ENCODE data around the gene CREB3L2.
"Not testable (repeated sequence)": the region's sequence is repeated elsewhere in the genome, so short reads cannot be mapped to it uniquely, and the experiment has no call there.

Gene CREB3L2

DNA sequence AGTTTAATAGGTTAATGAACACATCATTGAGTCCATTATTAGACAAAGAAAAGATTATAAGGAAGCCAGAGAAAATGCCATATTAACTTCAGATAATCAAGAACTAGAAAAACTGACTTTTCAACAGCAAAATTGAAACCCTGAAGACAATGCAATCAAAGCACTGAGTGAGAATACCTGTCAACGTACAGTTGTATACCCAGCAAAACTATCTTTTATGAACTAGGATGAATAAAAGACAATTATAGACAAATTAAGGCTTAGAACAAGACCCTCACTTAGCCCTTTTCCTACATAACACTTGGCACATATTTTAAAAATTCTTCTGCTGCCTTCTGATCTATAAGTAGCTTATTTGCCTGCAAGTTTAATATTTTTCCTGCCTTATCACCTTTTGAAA lies 136.1 kb downstream of the CREB3L2 start:
- no peak for DNase-seq

DNA sequence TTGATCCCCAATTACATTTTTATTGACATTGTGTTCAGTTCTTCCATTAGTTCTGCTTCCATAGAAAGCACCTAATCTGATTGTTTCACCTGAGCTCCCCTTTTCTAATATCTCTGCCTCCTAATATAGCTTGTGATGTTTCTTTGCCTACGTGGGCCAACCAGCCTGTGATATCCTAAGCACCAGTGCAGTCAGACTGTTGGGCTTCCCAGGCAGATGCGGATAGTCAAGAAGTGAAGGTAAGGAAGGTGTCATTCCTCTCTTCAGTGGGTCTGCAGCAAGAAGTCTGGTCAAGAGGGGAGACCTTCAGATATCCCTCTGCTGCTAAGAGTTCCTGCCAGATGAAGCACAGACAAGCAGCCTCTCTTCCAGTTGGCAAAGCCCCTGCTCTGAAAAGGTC lies 138.9 kb downstream of the CREB3L2 start:
- DNase-seq, result no peak

DNA sequence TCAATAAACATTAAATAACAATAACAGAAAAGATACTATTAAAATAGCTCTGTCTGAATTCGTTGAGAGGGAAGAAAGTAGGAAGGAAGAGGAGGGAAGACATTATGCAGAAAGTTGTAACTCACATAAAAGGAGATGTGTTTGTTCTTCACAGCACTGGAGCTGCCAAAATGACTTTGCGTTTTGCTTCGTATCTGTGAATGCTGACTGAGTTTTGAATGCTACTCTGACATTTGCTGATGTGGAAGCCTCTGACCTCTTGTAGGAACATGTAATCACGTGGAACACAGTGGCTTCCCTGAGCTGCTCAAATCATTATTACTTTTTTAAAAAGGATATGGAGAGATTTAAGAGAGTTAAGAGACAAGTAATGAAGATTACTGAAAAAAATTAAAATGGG lies 139.5 kb downstream of the CREB3L2 start:
- DNase-seq, result no peak

DNA sequence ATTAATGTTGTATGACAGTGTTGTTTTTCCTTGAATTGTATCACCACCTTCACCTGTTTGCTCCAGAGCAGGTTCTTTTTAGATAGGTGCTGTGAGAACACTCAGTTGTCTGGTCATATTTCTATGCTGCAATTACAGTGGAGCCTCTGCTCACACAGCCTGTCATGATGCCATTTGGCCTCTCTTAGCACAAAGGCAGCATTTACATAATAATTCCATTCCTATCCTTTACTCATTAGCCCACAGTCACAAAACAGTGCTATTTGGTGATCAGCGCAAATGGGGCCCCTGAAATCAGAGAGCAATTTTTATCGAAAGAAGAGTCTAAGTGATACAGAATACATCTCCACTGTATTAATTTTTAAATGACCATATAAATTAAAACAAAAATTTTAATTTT lies 141.3 kb downstream of the CREB3L2 start:
- DNase-seq, result no peak

DNA sequence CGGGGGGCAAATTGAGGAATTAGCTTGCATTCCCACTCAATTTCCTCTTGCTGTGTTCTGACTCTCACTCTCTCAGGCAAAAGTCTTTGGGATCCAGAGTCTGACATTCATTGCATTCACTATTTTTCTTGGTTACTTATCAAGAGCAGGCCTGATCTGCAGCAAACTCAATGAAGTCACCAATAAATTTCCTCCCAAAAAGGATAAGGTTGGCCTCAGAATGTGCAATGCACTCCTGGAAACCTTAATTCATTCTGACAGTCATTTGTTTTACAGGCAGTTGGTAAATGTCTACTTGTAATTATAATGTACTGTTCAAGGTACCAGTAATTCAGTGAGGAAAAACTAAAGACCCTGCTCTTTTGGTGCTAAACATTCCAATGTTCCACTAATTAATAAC lies 148.8 kb downstream of the CREB3L2 start:
- no peak for DNase-seq

DNA sequence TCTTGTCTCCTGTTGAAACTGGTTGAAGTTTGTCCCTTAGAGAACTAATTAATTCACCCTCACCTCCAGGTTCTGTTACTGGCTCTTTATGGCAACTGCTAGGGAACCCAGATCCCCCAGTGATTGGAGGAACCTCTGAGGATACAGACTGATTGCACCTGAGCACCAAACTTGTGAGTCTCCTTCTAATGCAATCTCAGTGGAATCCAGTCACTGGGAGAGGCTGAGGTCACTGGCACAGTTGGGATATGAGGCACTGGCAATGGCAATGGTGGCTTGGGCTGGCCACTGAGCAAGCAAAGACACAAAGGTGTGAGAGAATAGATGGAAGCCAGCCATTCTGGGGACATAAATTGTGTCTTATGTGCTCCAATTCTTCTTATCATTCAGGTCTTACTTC lies 149.8 kb downstream of the CREB3L2 start:
- DNase-seq, result no peak

DNA sequence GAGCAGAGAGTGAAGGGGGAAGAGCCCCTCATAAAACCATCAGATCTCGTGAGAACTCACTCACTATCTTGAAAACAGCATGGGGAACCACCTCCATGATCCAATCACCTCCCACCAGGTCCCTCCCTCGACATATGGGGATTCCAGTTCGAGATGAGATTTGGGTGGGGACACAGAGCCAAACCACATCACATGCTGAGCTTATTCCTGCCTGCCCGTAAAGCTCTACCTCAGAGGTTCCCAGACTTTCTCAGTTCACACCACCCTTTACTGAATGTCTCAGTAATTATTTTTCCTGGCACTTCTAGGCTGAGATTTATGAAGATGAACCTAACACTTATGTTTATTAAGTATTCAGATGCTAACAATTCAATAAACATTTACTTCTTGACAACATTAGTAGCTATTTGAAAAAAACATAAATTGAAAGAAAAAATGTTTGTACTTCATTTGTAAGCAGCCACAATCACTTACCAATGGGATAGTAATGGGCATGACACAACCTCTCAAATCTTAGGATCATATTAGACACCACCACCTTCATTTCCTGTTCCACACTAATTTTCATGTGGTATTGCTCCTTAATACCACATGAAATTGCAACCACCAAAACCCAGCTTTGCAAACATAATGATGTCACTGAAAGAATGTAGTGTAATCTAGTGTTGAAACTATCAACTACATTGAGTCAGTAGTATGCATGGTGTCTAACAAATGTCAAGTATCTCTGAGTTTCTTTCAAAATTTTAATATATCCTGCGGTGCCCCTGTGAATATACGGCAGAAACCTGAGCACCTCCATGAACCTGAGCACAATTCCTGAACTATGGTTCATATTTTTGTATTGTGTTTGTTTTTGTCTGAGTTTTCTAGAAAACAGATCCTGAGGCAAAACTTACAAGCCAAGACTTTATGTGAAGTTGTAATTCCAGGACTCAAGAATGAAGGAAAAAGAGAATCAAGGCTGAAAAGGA lies 150.6 kb downstream of the CREB3L2 start:
- DNase-seq, result no peak

DNA sequence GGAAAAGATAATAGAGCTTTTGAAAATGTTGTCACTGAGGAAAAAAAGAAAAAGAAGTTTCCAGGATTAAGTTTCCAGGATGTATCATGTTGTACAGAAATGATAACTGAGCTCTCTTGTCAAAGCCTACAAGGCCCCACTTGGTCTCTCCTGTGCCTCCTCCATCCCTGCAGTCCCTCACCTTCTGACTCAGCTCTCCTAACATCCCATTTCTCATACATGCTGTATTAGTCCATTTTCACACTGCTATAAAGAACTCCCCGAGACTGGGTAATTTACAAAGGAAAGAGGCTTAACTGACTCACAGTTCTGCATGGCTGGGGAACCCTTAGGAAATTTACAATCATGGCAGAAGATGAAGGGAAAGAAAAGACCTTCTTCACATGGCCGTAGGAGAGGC lies 151.3 kb downstream of the CREB3L2 start:
- DNase-seq, result no peak

DNA sequence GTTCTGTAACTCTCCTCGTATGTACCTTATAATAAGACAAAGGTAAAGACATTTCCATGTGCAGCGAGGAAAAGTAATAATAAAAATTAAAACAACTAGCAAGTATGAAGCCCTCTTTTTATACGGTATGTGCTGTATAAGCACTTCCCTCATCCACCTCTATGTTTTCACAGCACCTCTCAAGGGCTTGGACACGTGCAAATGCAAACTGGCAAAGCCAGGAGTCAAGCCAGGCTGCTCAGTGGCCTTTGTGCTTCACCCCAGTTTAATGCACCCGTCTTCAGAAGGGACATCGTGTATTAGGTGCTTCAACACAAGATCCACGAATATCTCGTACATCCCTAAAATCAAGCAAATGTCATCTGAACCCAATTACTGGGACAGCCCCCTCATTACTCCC lies 153.8 kb downstream of the CREB3L2 start:
- no peak for DNase-seq

DNA sequence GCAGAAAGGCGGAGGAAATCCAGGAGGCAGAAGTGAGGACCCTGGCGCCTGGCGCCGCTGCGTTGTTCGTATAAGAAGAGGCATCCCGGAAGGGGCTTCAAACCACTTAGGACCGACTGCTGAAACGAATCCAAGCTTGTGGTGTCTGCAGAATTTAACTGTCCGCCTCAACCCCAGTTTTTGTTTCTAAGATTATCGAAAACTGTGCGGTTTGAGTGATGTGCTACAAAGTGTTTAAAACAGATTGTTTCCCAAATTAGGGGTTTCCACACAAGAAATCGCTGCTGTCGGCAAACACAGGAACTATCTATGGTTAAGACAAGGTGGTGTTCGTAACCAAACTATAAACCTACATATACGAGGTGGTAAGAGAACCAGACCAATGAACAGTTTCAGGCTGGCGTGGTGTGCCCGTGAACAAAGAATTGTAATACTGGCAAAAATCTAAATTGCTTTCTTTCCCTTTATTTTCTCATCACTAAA lies 154.3 kb downstream of the CREB3L2 start:
- DNase-seq, result no peak

DNA sequence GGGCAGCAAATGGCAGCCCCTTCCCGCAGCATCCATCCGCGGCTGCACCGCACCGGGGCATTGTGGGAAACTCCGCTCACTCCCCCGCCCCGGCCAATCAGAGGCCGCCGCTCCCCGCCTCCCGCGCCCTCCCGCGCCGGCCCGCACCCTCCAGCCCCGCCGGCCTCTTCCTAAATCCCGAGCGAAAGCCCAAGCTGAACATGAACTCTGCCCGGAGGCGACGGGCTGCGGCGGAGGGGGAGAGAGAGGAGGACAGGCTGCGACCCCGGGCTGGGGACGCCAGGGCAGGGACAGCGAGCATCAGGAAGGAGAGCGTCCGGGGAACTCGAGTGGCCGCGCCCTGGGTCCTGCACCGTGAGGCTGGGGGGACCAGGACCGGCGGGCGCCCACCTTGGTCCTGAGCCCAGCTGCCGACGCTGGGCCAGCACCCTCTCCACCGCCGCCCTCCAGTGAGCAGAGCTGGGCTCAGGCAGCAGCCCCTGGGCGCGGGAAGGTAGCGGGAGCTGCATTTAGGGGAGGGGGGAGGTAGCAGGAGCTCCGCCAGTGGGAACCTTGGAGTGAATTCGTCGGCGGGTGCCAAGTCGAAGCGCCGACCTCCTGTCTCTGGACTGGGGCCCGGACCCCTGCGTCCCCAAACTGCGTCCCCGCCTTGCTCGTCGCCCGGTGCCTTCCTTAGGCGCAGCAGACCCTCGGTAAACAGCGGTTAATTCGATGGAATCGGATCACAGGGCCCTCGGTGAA lies 154.9 kb downstream of the CREB3L2 start, which contains the start of gene DGKI:
Gene DGKI (minus strand): TSS at position 148 of the 741 bp plus-strand sequence.
- DNase-seq, result no peak

DNA sequence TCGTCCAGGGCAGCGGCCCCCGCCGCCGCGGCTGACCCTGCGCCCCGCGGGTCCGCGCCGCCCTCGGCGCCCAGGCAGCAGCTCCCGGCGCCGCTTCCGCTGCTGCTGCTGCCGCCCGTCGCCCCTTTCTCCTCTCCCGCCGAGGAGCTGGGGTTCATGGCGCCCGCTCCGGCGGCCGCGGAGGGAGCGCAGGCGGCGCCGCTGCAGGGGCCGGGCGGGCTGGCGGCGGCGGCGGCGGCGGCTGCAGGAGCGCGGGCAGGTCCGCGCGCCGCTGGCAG lies 155.4 kb downstream of the CREB3L2 start:
- DNase-seq, result no peak

DNA sequence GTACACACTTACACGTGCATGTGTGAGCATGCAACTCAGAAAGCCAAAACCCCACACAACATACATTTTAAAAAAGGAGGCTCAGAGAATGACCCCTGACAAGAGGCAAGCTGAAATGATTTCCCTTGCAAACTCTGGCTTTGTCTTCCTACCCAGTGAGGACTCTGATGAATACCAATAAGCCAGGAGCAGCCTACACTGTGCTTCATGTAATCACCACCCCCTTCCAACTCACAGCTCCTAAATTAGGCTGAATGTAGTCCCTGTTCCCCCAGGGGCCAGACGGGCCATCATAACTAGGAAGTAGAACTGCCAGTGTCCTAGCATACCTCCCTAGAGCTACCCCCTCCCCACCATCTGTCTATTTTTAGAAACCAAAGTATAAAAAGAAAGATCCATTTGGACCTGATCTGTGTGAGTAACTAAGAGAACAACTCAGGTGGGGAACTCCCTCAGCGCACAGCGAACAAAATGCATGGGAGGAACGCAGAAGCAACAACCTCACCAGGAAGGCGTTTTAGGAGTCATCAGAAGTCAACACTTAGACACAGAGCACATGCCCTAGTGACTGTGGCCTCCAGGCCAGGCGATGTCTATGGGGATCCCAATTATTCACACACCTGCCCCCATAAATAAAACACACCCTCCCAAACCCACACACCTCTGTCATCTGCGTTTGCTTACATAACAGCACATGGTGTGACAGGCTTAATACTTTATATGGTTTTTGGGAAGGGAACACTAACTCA lies 157.0 kb downstream of the CREB3L2 start:
- no peak for DNase-seq

DNA sequence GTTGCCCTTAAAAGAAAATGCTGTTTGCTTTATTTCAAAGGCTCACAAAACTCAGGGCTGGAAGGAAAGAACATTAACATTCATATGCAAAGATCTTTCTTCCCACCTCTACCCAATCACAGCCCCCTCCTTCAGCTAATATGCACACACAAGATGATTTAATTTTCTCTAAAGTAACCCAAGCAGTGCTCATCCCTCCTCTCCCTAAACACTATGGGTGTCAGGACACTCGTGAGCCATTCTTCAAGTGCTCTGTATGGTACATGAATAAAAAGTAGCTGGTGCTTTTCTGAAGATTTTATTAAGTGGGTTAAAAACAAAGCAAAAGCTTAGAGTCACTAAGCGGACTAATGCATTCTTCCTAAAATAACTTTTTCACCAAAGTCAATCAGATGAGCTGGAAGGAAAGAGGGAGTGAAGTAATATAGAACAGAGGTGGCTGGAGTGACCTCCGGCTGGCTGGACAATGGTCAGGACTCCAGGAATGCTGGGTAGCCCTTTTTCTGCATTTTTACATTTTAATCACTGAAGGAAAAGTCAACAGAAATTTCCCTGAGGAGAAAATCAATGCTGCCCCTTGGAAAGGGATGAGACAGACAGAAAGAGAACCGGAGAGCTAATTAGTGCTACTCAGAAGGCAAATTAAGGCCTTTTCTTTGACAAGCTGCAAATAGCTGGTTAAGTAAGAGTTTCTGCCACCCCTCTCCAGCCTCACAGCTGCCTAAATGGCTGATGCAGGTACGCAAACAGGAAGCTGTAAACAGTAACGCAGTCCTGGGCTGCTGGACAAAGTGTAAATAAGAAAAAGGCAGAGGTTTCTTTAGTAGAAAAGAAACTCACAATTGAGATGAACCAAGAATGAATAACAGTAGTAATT lies 161.7 kb downstream of the CREB3L2 start:
- no peak for DNase-seq

DNA sequence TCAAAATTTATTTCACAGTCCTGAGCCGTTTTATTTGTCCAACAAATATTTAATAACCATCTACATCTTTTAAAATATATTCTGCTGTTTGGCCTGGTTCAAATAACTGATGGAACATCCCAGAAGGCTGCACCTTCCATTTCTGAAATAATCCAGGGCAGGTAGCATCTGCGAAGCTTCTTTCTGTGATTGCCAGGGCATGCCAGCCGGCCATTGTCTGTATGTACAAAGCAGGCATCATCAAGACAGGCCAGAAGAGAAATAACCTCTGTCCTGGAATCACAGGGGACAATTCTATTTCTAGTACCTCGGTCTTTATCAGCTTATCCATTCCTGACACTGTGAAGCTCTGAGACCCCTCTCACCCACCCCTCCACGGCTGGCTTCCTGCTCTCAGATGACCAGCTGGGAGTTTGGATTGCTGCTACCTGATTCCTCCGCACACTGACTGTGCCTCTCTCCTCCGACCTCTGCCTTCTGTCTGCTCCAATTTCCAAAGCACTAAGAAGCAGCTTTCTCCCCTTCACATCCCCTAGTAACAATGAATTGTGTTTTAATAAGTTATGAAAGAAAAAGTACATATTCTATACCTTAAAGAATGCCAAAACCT lies 163.1 kb downstream of the CREB3L2 start:
- DNase-seq, result no peak

DNA sequence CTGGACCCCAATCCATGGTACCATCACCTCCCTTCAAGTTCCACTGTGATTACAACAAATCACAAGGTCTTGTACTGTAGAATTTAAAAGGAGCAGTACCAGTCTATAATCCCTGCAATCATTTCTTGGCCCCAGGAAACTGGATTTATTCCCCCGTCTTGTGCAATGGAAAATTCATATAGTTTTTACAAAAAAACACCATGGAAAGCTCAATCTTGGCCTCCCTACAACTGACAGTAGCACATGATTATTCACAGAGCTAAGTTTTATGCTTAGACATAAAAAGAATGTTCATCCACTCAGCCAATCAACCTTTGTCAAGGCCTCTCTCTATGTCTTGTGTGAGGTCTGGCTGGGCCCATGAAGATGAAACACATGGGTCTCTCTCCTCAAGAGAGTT lies 165.3 kb downstream of the CREB3L2 start:
- no peak for DNase-seq

DNA sequence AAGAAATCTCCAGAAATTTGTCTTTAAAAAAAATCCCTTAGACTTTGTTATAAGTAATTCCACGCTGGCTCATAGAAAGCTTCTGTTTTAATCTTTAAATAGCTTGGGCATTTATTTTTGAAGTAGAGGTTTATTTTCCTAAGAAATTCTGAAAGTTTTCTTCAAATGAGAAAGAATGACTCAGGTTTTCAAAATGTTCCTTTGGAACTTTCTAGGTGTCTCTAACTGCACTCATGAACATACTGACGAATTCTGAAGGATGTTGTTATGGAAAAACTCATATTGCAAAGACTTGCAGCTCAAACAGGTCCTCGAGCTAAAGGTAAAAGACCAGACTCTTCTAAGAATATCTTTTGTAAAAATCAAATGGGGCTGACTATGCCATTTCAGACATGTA lies 165.8 kb downstream of the CREB3L2 start:
- DNase-seq, result no peak

DNA sequence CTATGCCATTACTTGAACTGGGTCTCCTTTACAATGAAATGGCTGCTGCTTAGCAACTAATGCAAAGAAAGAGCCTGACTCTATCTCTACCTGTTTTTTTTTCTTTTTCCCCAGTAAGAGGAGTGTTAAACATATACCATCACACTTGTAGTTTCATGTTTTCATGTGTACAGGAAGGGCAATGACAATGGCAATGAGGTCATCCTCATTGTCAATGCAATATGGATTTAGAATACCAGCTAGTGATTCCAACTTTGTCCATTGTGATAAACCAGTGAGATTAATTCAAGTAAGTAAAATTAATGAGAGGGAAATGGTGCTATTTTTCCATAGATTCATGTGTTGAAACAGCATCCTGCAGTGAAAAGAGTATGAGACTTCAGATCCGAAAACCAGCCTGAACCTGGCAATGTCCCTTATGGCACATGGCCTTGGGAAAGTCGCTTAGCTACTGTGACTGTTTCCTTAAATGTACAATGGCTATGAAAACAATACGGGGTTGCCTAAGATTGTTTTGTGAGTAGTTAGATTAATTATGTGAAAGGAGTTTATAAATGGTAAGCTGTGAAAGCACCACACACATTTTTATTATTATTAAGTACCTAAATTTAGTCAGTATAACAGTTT lies 166.3 kb downstream of the CREB3L2 start:
- DNase-seq, result no peak

DNA sequence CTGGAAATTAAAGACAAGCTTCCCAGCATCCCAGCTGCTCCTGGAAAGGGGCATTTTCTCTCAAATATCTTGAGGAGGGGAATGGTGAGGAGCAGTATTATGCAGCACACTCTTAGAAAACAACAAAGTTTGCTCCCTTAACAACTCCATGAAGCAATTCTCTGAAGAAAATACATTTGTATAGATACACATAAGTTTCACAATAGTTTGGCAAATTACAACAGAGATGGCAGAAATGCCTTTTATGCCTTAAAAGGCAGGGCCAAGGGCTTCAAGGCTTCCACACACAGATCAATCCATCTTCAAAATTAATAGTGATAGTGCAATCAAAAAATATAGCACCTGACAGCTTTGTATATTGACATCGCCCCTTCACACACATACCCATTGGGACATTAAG lies 167.3 kb downstream of the CREB3L2 start:
- DNase-seq, result no peak

DNA sequence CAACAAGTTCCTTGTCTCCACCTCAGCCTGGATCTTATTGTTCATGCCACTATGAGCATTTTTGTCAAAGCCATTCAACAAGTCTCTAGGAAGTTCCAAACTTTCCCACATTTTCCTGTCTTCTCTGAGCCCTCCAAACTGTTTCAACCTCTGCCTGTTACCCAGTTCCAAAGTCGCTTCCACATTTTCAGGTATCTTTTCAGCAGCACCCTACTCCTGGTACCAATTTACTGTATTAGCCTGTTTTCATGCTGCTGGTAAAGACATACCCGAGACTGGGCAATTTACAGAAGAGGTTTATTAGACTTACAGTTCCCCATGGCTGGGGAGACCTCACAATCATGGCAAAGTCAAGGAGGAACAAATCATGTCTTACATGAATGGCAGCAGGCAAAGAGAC lies 168.9 kb downstream of the CREB3L2 start:
- not testable (repeated sequence) for DNase-seq

DNA sequence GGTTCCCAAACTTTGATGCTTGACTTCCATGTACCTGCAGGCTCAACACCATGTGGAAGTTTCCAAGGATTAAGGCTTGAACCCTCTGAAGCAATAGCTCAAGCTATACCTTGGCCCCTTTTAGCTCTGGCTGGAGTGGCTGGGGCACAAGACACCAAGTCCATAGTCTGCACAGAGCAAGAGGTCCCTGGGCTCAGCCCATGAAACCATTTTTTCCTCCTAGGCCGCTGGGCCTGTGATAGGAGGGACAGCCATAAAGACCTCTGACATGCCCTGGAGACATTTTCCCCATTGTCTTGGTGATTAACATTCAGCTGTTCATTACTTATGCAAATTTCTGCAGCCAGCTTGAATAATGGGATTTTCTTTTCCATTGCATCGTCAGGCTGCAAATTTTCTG lies 169.5 kb downstream of the CREB3L2 start:
- DNase-seq, result no peak

Data from activated naive CD4-positive, alpha-beta T cell treated with Interleukin-2 at 50 U/mL for 16 hours (primary cell).